HEK293 (cell line): ENCODE measurements around the gene ZBTB37.
"Not testable (repeated sequence)": the region's sequence is repeated elsewhere in the genome, so short reads cannot be mapped to it uniquely, and the experiment has no call there.

Source experiments
- CTCF ChIA-PET: fragments of 350-600 bp; formaldehyde crosslinking; extraction: SDS; loops from one replicate; lab custom pipeline; 2021; ENCODE audit warnings: antibody characterized with exemption; lab: Yijun Ruan, JAX
- POLR2A ChIA-PET: fragments of 300-600 bp; formaldehyde crosslinking; extraction: SDS; loops from one replicate; lab custom pipeline; 2020; ENCODE audit warnings: antibody characterized with exemption, inconsistent platforms; lab: Yijun Ruan, JAX
- H3K27ac ChIP-seq: fragments of 200-500 bp; sonication (Bioruptor generic); 2 replicates; pipeline ENCODE4 v1.5.1; 2014; ENCODE audit warnings: low read depth, low read length, control low read depth, inconsistent platforms; ENCODE audit errors: extremely low read depth
- H3K36me3 ChIP-seq, 2 experiments: fragments of 200-500 bp in 1 of 2; sonication (Bioruptor generic) in 1 of 2; 1 replicate in 1 of 2; 2 replicates in 1 of 2; pipeline ENCODE4 v1.5.1; 2014 to 2017; ENCODE audit warnings: inconsistent platforms in 2 of 2, low read length in 2 of 2; ENCODE audit not compliant: control insufficient read depth in 2 of 2, insufficient read depth in 1 of 2
- H3K4me1 ChIP-seq: fragments of 200-500 bp; sonication (Bioruptor generic); 2 replicates; pipeline ENCODE4 v1.5.1; 2014; ENCODE audit warnings: mild to moderate bottlenecking, low read length, inconsistent platforms; ENCODE audit not compliant: control insufficient read depth, insufficient read depth
- H3K4me3 ChIP-seq: 2 replicates; pipeline ENCODE4 v1.5.1; 2011; ENCODE audit warnings: low read depth, mild to moderate bottlenecking, control low read depth, low read length, moderate library complexity
- H3K9me3 ChIP-seq: fragments of 200-500 bp; sonication (Bioruptor generic); 2 replicates; pipeline ENCODE4 v1.5.1; 2014; ENCODE audit warnings: low read depth, low read length, inconsistent platforms; ENCODE audit not compliant: control insufficient read depth, insufficient read depth
- BCL11A ChIP-seq: fragments of 450-650 bp; formaldehyde crosslinking; IDR thresholded peaks from 2 replicates; pipeline ENCODE4 v1.5.1; 2016; ENCODE audit warnings: low read depth, missing biosample characterization, missing genetic modification characterization
- SCRT1 ChIP-seq: fragments of 450-650 bp; formaldehyde crosslinking; IDR thresholded peaks from 2 replicates; pipeline ENCODE4 v1.5.1; 2016; ENCODE audit warnings: missing biosample characterization, missing genetic modification characterization, borderline replicate concordance
- SCRT2 ChIP-seq: fragments of 450-650 bp; formaldehyde crosslinking; IDR thresholded peaks from 2 replicates; pipeline ENCODE4 v1.5.1; 2016; ENCODE audit warnings: missing biosample characterization, missing genetic modification characterization
- ZBTB21 ChIP-seq: fragments of 450-650 bp; formaldehyde crosslinking; IDR thresholded peaks from 2 replicates; pipeline ENCODE4 v1.5.1; 2017; ENCODE audit warnings: missing biosample characterization, missing genetic modification characterization
- ZNF146 ChIP-seq: fragments of 450-650 bp; formaldehyde crosslinking; IDR thresholded peaks from 2 replicates; pipeline ENCODE4 v1.5.1; 2016; ENCODE audit warnings: missing biosample characterization, missing genetic modification characterization
- ZNF266 ChIP-seq: fragments of 450-650 bp; formaldehyde crosslinking; IDR thresholded peaks from 2 replicates; pipeline ENCODE4 v1.5.1; 2016; ENCODE audit warnings: missing biosample characterization, missing genetic modification characterization, low read depth
- ZNF610 ChIP-seq: fragments of 450-650 bp; formaldehyde crosslinking; IDR thresholded peaks from 2 replicates; pipeline ENCODE4 v1.5.1; 2016; ENCODE audit warnings: missing biosample characterization, missing genetic modification characterization, borderline replicate concordance
- ZNF629 ChIP-seq: fragments of 450-650 bp; formaldehyde crosslinking; IDR thresholded peaks from 2 replicates; pipeline ENCODE4 v1.5.1; 2017; ENCODE audit warnings: missing biosample characterization, missing genetic modification characterization
- ZNF707 ChIP-seq: fragments of 450-650 bp; formaldehyde crosslinking; IDR thresholded peaks from 2 replicates; pipeline ENCODE4 v1.5.1; 2016; ENCODE audit warnings: missing biosample characterization, missing genetic modification characterization
- ZNF747 ChIP-seq: fragments of 450-650 bp; formaldehyde crosslinking; IDR thresholded peaks from 2 replicates; pipeline ENCODE4 v1.5.1; 2016; ENCODE audit warnings: missing biosample characterization, missing genetic modification characterization
- TF ChIP-seq, protein P1 (sequence below): fragments of 450-650 bp; formaldehyde crosslinking; IDR thresholded peaks from 2 replicates; pipeline ENCODE4 v1.5.1; 2016; ENCODE audit warnings: missing biosample characterization, missing genetic modification characterization
- TF ChIP-seq, protein P2 (sequence below): fragments of 450-650 bp; formaldehyde crosslinking; IDR thresholded peaks from 2 replicates; pipeline ENCODE4 v1.5.1; 2016; ENCODE audit warnings: missing biosample characterization, missing genetic modification characterization
- TF ChIP-seq, protein P3 (sequence below): fragments of 450-650 bp; formaldehyde crosslinking; IDR thresholded peaks from 2 replicates; pipeline ENCODE4 v1.5.1; 2017; ENCODE audit warnings: missing biosample characterization, missing genetic modification characterization

The ZBTB37 gene

DNA sequence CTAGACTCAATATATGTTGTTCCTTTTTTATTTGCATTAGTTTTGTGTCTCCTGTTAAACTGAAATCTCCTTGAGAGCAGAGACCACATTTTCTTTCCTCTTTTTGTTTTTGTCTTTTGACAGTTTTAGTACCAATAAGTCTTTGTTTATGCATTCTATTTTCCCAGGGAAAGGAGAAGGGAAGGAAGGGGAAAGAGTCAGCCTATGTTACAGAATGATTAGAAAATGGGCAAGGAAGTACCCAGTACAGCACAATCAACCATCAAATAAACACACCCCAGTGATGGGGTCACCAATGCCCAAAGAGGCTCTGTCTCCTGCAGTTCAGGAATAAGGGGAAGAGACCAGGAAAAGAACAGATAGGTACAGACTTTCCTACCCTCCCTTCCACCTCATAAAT is 10.1 kb downstream of the ZBTB37 start:
- Histone ChIP-seq H3K36me3 (peaks cover 3 to 30% of the 10 kb centered on the region in 2 experiments; a peak in 2 of 3 replicates), H3K9me3 (no peaks in the 10 kb centered on the region), H3K4me1 (no peaks in the 10 kb centered on the region), H3K27ac (no peak overlapping the region), H3K4me3 (no peak overlapping the region)
- CTCF ChIA-PET: interaction anchor here (0.7 kb wide), 1 partner anchor 89 kb away, joined by 3 read pairs; no protein-coding TSS in a partner anchor
- TF ChIP-seq ZNF610 (tag by site-specific recombination) (no peak), ZNF266 (no peak), ZBTB21 (tag by site-specific recombination) (no peak), ZNF707 (tag by site-specific recombination) (no peak)
- POLR2A ChIA-PET: no interaction called here

DNA sequence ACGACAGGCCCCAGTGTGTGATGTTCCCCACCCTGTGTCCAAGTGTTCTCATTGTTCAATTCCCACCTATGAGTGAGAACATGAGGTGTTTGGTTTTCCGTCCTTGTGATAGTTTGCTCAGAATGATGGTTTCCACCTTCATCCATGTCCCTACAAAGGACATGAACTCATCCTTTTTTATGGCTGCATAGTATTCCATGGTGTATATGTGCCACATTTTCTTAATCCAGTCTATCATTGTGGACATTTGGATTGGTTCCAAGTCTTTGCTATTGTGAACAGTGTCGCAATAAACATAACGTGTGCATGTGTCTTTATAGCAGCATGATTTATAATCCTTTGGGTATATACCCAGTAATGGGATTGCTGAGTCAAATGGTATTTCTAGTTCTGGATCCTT is 12.9 kb downstream of the ZBTB37 start:
- H3K4me3 ChIP-seq, H3K27ac ChIP-seq, CTCF ChIA-PET, H3K9me3 ChIP-seq, POLR2A ChIA-PET, H3K4me1 ChIP-seq: not testable (repeated sequence)
- H3K36me3 ChIP-seq: peaks cover 0 to 27% of the 10 kb centered on the region in 2 experiments; a peak in 2 of 3 replicates
- TF ChIP-seq, protein P1, sequence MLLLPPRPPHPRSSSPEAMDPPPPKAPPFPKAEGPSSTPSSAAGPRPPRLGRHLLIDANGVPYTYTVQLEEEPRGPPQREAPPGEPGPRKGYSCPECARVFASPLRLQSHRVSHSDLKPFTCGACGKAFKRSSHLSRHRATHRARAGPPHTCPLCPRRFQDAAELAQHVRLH (tag by site-specific recombination): peak; percentile 70
- peak; percentile 97 for TF ChIP-seq ZNF146 (tag by site-specific recombination)
- TF ChIP-seq, protein P2, sequence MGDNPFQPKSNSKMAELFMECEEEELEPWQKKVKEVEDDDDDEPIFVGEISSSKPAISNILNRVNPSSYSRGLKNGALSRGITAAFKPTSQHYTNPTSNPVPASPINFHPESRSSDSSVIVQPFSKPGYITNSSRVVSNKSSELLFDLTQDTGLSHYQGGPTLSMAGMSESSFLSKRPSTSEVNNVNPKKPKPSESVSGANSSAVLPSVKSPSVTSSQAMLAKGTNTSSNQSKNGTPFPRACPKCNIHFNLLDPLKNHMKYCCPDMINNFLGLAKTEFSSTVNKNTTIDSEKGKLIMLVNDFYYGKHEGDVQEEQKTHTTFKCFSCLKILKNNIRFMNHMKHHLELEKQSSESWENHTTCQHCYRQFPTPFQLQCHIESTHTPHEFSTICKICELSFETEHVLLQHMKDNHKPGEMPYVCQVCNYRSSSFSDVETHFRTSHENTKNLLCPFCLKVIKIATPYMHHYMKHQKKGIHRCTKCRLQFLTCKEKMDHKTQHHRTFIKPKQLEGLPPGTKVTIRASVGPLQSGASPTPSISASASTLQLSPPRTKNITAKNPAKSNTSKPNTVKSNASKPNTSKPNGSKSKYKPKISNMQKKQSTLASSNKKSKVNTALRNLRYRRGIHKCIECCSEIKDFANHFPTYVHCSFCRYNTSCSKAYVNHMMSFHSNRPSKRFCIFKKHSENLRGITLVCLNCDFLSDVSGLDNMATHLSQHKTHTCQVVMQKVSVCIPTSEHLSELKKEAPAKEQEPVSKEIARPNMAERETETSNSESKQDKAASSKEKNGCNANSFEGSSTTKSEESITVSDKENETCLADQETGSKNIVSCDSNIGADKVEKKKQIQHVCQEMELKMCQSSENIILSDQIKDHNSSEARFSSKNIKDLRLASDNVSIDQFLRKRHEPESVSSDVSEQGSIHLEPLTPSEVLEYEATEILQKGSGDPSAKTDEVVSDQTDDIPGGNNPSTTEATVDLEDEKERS (tag by site-specific recombination): 0 out of 2 replicates have a peak, but pooled peaks have one; percentile 57

DNA sequence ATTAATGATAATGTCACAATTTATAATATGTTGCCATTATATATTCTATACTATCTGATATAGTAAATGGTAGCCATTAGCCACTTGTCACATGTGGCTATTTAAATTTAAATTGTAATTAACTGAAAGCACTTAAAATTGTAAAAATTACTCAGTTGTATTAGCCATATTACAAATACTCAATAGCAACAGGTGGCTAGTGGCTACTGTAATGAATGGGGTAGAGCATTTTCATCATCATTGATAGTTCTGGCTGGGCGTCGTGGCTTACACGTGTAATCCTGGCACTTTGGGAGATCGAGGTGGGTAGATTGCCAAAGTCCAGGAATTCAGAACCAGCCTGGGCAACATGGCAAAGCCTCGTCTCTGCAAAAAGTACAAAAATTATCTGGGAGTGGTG is 16.5 kb downstream of the ZBTB37 start:
- POLR2A ChIA-PET: no interaction called here
- peaks cover 0 to 28% of the 10 kb centered on the region in 2 experiments; a peak in 2 of 3 replicates for H3K36me3 ChIP-seq
- TF ChIP-seq ZNF747 (tag by site-specific recombination) (no peak), BCL11A (tag by site-specific recombination) (no peak), ZNF629 (tag by site-specific recombination) (no peak), SCRT1 (peak; percentile 56; the same call in 1 of the 2 replicates), ZNF146 (tag by site-specific recombination) (no peak), SCRT2 (peak; percentile 87)
- TF ChIP-seq, protein P3, sequence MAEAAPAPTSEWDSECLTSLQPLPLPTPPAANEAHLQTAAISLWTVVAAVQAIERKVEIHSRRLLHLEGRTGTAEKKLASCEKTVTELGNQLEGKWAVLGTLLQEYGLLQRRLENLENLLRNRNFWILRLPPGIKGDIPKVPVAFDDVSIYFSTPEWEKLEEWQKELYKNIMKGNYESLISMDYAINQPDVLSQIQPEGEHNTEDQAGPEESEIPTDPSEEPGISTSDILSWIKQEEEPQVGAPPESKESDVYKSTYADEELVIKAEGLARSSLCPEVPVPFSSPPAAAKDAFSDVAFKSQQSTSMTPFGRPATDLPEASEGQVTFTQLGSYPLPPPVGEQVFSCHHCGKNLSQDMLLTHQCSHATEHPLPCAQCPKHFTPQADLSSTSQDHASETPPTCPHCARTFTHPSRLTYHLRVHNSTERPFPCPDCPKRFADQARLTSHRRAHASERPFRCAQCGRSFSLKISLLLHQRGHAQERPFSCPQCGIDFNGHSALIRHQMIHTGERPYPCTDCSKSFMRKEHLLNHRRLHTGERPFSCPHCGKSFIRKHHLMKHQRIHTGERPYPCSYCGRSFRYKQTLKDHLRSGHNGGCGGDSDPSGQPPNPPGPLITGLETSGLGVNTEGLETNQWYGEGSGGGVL (tag by site-specific recombination): no peak
- TF ChIP-seq, all 188 proteins: peak for 2
- H3K27ac ChIP-seq: no peak overlapping the region
- no peaks in the 10 kb centered on the region for H3K4me1 ChIP-seq
- no peak overlapping the region for H3K4me3 ChIP-seq
- CTCF ChIA-PET: no interaction called here
- H3K9me3 ChIP-seq: no peaks in the 10 kb centered on the region
